IMR-90 (cell line): ENCODE measurements around the gene CHPF.

ENCODE experiments used
- CTCF ChIP-seq: conservative IDR thresholded peaks from 2 replicates; pipeline ENCODE4 v1.5.1; 2012; ENCODE audit warnings: mild to moderate bottlenecking, low read depth, low read length, improper control_type of control experiment
- FOS ChIP-seq: fragments of 150-350 bp; IDR thresholded peaks from 2 replicates; pipeline ENCODE4 v1.6.1; 2016; ENCODE audit warnings: low read depth, low read length
- MXI1 ChIP-seq: IDR thresholded peaks from 2 replicates; pipeline ENCODE4 v1.6.1; 2012; ENCODE audit warnings: low read depth, mild to moderate bottlenecking, low read length, moderate library complexity, borderline replicate concordance
- NFE2L2 ChIP-seq: fragments of 150-350 bp; IDR thresholded peaks from 2 replicates; pipeline ENCODE4 v1.6.1; 2016; ENCODE audit warnings: low read depth, mild to moderate bottlenecking, low read length
- POLR2A ChIP-seq: IDR thresholded peaks from 2 replicates; pipeline ENCODE4 v1.6.1; 2012; ENCODE audit warnings: mild to moderate bottlenecking, low read depth, low read length
- RAD21 ChIP-seq: IDR thresholded peaks from 2 replicates; pipeline ENCODE4 v1.6.1; 2012; ENCODE audit warnings: low read length, improper control_type of control experiment
- RCOR1 ChIP-seq: IDR thresholded peaks from 2 replicates; pipeline ENCODE4 v1.6.1; 2012; ENCODE audit warnings: mild to moderate bottlenecking, low read length, improper control_type of control experiment; ENCODE audit not compliant: insufficient replicate concordance
- RFX5 ChIP-seq: IDR thresholded peaks from 2 replicates; pipeline ENCODE4 v1.8.0; 2012; ENCODE audit warnings: low read depth, mild to moderate bottlenecking, low read length, moderate library complexity
- USF2 ChIP-seq: fragments of 150-350 bp; IDR thresholded peaks from 2 replicates; pipeline ENCODE4 v1.6.1; 2017; ENCODE audit warnings: mild to moderate bottlenecking, antibody characterized with exemption, low read length, low read depth

GRCh38 chr2:219494952-219495530 lies 48.6 kb downstream of the CHPF start:
- TF ChIP-seq CTCF (no peak), POLR2A (no peak), FOS (no peak), MXI1 (no peak), NFE2L2 (no peak), RFX5 (no peak), USF2 (no peak), RAD21 (no peak), RCOR1 (no peak)
